Inflammatory macrophage (primary cell): ENCODE data around the gene ARL16.

Source experiments
- DNase-seq, 2 donors: peaks; one replicate each; pipeline ENCODE4 v3.0.0-alpha.2; 2020 to 2022

ARL16 gene

DNA sequence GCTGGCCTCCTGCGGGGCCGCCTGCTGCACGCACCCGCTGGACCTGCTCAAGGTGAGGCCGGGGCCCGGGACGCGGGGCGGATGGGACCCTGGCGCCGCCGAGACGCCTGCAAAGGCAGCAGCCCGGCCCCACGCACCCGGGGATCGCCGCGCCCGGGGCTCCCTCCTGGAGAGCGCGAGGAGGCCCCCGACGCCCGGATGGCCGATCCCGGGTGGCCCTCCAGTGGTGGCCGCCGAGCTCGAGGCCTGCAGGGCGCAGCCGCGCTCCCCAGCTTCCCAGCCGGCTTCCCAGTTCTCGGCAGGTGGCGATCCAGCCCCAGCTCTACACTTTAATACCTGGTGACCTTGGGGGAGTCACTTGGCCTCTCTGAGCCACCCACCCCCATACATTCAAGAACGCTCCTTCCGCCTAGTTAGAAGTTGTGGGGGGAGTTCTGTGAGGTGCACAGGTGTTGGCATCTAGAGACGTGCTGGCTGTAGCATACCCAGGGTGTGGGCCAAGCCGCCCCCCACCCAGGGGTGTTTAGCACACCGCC is 28.9 kb upstream of the ARL16 start:
- DNase-seq, result peak in 1 of 2 donors; percentile 31

DNA sequence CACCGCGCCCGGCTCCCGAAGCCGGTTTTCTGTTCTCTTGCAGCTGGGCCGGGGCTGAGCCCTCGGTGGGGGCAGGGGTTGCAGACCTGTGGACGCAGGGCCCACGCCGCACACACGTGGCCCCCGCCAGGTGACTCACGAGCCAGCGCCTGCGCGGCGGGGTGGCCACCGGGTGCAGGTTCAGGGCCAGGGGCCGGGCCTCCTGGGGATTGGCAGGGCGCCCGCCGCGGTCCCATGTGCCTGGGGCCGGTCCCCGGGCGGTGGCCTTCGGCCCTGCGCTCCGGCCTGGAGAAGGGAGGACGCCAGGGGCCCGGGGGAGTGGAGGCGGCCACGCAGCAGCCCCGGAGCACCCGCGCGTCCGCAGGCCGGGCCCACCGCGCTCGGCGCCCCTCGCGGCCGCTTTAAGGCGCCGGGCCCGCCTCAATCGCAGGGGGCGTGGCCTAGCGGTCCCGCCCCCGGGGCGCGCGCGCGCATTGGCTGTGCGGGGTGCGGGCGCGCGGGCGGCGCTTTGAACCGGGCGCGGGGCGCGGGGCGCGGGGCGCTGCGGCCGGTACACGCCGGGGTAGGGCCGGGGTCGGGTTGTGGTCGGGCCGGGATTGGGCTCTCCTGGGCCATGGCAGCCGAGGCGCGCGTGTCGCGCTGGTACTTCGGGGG is 28.3 kb upstream of the ARL16 start, which contains the start of gene SLC25A10:
Gene SLC25A10, plus strand, starts transcription at position 471 of the 654 bp plus-strand sequence. Its CDS starts 143 bp downstream, at position 614.
- DNase-seq, result peak; percentile 66 to 84

DNA sequence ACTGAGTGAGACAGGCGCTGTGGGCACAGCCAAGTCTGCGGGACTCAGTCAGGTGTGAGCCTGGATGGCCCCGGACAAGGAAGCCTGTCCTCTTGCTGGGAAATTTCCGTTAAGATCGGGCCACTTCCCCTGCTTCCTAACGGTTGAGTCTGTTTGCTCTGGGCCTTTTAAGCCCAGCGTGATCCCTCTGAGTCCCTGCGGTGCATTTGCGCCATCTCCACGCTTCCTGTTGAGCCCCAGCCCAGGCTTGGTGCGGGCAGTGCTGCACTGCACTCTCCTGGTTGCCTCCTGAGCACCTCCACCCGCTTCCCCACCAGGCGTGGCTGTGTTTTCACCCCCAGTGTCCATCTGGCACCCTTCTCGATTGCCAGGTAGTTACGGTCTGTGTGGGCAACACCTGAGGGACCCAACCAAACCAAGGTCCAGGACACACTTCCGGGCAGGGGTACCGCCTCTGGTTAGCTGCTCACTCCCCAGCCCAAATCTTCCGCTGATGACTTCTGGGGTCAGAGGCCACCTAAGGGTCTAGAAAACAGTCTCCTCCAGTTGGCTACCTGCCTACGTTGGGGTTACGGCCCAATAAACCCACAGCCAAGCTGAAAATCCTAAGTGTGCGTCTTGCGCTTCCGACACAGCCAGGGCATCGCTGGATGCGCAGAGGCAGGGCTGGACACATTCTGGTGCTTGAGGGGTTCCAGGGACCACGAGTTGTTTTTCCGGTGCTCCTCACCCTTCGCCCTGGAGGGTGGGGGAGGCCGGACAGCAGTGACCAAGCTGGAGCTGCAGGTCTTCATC is 27.1 kb upstream of the ARL16 start:
- peak; percentile 56 to 58 for DNase-seq

DNA sequence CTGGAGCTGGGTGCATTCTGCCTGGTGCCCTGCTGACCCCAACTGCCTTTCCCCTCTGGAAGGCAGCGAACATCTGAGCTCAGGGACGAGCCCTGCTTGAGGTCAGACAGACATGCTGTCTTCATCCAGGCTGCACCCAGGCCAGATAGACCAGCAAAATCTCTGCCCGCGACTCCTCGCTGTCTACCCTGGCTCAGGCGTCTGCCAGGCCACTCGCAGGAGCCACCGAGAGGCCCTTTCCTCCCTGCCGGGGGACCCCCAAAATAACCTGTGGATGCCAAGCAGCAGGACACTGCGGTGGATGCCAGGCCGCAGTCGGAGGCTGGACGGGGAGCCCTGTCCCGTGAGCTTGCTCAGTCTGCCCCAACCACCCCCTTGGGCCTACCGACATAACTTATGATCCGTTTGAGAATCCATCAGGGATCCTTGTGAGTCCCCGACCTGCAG is 25.2 kb upstream of the ARL16 start:
- DNase-seq, result no peak

DNA sequence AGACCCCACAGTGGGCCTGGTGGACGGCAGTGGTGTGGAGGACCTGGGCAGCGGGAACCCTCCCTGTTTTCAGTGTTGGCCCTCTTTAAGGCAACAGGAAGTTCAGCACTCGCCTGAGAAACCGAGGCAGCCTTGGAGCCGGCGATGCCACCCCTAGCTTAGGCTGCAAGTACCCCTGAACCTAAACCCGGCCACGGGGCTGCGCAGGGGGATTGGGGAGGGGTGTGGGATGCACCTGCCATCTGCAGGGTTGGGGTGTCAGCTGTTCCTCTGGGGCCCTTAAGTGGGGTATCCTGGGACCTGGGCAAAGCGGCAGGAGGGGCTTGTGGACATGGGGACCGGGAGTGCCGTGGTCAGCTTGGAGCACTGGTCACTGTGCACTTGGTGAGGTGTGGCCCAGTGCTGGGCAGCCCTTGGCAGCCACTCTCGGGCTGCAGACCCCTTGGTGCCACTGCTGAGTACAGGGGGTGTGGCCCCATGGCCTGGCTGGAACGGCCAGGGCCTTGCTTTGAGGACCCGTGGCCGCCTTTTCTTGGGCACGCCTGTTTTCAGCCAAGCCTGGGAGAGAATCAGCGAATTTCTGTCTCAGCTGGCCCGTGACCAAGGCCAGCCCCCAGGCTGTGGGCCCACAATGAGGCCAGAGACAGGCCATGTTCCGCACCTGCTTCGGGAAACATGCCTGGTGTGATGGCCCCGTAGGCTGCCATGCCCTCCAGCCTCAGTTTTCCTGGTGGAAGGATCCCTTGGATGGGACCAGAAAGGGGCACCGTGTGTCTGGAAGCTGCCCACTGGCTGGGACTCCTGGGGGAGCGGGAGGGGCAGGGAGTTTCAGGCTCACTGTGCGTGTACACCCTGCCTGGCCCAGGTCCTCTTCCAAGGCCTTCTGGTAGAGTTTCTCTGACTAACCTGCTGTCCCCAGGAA is 24.4 kb upstream of the ARL16 start:
- no peak for DNase-seq

DNA sequence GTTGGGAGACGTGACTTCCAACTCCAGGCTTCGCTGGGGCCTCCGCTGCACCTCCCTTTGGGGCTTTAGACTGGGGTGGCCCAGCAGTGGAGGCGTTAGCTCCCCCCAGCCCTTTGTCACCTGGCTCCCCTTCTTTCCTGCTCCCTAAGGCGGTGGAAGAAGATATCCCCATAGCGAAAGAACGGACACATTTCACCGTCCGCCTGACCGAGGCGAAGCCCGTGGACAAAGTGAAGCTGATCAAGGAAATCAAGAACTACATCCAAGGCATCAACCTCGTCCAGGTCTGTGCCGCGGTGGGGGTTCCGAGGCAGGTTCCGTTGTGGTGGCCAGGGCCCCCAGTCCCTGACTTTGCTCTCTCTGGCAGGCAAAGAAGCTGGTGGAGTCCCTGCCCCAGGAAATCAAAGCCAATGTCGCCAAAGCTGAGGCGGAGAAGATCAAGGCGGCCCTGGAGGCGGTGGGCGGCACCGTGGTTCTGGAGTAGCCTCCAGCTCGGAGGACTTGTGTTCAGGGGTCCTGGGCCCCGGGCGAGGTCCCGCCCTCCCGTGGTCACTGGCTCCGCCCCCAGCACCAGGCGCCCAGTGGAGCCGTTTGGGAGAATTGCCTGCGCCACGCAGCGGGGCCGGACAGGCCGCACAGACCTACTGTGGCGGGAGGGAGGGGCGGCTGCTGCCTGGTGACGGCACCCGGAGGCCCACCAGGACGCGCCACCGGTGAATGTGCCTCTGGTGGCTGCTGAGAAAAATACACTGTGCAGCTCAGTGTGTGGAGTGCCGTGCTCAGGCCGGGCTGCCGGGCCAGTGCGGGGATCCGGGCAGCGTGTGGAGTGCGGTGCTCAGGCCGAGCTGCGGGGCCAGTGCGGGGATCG is 23.4 kb upstream of the ARL16 start:
- DNase-seq, result no peak

DNA sequence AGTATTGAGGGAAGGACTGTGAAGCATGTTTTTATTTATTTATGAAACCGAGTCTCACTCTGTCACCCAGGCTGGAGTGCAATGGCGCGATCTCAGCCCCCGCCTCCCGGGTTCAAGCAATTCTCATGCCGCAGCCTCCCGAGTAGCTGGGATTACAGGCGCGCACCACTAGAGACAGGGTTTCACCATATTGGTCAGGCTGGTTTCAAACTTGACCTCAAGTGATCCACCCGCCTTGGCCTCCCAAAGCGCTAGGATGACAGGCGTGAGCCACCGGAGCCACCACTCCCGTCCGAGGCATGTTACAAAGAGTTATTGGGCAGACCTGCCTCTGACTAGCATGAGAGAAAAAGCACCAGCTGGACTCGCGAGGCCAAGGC is 22.6 kb upstream of the ARL16 start:
- DNase-seq, result no peak

DNA sequence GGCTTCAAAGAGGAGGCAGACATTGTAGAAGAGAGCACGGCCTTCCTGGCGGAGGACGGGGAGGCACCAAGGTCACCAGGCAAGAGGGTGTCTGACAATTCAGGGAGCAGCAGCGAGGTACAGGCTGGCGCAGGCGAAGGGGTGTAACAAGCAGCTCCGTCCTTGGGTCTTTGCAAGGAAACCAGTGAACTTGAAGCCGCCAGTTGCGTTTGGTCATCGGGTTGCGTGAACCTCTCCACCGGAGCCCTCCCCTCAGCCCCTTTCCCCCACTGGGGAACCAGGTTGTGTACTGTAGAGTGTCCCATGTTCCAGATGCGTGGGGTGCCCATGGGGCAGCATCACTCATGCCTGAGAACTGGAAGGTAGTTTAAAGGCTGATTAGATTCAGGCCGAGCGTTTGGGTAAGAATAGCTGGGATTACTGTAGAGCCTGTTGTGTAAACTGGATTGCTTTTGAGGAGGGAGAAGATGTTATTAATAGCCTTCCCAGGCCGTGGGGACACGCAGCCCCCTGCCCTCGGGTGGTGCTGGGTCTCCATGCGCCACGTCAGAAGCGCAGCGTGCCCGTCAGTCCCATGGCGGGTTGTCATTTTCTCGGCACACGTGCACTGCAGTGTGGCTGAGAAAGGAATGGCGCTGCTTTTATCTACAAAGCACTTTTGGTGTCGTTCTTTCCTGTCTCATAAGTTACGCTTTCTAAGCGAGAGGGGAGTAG is 22.1 kb upstream of the ARL16 start:
- no peak for DNase-seq

DNA sequence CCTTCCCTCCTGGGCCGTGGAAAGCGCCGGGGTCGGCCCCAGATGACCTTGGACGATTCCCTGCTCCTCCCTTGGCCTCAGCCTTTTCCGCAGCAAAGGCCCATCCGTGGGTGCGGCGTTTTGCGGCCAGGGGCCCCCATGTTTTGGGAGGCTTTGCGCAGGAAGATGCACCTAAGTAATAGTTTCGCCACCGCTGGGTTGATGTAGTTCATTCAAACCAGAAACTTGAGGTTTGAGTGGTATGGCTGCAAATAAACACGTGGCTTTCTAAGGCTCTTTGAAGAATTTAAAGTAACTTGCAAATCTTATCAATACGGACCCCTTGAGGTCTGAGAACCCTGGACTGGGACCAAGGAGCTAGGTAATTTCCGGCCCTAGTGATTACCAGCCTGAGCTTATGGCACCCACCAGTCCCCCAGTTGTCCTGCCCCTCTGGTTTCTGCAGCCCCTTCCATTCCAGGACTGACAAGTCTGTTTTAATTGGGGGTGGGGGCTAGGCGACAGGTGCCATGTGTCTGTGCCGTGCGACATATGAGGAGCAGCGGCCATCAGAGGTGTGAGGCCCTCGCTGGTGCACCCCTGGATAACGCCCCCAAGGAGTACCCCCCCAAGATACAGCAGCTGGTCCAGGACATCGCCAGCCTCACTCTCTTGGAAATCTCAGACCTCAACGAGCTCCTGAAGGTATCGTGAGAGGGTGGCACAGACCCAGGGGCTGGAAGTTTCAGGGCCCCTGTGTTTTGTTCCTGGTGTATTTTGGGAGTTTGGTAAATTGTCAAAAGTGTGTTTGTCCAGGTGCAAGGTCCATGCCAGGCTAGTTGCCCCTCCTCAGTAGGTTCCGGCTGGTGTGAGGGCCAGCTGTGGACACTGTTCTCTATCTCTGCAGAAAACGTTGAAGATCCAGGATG is 20.4 kb upstream of the ARL16 start:
- no peak for DNase-seq

DNA sequence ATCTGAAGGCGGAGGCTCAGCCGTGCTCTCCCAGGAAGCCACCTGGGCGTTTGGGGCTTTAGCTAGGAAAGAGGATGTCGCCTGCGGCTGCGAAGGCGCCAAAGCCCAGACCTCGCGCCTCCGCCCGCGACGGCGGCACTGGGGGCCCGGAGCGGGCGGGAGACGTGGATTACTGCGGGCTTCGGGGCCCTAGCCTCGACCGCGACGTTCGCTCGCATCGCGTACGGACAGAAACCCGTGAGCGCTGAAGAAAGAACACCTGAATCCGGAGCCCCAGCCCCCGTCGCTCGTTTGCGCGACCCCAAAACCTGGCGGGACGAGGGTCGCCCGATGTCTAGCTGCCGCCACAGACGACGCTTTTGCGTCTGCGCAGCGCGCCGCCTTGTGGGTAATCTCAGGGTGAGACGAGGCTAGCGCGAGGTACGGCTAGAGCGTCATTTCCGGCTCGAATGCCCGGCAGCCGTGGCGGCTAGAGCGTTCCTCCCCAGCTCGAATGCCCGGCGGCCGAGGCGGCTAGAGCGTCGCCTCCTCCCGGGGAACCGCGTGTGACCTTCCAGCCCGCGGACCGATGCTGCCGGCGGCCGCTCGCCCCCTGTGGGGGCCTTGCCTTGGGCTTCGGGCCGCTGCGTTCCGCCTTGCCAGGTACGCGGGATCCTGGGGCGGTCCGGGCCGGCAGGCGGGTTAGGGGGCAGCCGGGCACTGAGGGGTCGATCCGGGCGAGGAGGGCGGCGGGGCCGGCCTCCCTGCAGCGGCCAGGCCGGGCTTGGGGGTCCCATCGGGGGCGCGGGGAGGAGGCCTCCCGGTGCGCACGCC is 19.5 kb upstream of the ARL16 start, which contains the start of gene MRPL12:
Gene MRPL12, plus strand, starts transcription at position 434 of the 813 bp plus-strand sequence. Its CDS starts 135 bp downstream, at position 569.
- peak; percentile 93 to 95 for DNase-seq

DNA sequence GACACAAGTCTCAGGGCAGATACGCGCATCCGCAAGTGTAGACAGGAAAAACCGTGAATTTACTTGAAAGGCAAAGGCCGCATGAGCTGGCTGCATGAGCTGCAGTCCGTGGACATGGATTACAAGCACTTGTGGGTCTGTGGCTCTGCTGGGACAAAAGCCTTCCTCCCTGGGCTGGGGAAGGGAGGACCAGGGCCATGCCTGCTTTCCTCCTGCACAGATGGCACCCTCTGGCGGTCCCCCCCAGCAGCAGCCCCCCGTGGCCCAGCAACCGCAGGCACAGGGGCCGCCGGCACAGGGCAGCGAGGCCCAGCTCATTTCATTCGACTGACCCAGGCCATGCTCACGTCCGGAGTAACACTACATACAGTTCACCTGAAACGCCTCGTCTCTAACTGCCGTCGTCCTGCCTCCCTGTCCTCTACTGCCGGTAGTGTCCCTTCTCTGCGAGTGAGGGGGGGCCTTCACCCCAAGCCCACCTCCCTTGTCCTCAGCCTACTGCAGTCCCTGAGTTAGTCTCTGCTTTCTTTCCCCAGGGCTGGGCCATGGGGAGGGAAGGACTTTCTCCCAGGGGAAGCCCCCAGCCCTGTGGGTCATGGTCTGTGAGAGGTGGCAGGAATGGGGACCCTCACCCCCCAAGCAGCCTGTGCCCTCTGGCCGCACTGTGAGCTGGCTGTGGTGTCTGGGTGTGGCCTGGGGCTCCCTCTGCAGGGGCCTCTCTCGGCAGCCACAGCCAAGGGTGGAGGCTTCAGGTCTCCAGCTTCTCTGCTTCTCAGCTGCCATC is 17.9 kb upstream of the ARL16 start:
- no peak for DNase-seq

DNA sequence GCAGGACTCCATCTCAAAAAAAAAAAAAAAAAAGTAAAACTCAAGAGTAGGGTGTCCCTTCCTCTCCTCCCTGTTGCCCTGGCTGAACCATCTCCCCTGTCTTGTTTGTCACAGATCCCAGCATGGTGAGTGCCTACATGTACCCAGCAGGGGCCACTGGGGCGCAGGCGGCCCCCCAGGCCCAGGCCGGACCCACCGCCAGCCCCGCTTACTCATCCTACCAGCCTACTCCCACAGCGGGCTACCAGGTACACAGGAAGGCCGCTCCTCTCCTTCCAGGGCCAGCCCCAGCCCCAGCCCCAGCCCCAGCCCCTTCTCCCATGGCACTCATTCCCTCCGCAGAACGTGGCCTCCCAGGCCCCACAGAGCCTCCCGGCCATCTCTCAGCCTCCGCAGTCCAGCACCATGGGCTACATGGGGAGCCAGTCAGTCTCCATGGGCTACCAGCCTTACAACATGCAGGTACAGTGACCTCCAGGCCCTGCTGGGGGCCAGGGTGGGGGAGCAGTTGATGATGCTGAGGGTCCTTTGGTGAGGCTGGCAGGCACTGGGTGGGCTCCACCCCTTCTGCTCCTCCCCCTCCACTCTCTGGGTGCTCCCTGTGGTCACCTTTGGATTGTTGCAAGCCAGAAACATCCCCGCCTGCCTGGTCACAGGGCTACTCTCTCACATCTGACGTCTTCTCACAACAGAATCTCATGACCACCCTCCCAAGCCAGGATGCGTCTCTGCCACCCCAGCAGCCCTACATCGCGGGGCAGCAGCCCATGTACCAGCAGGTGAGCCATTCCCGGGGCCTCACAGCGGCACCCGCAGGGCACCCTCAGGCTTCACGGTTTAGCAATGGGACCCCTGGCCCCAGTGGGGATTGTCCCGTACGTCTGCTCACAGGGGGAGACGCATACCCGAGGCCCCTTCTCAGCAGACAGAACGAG is 17.0 kb upstream of the ARL16 start:
- no peak for DNase-seq

DNA sequence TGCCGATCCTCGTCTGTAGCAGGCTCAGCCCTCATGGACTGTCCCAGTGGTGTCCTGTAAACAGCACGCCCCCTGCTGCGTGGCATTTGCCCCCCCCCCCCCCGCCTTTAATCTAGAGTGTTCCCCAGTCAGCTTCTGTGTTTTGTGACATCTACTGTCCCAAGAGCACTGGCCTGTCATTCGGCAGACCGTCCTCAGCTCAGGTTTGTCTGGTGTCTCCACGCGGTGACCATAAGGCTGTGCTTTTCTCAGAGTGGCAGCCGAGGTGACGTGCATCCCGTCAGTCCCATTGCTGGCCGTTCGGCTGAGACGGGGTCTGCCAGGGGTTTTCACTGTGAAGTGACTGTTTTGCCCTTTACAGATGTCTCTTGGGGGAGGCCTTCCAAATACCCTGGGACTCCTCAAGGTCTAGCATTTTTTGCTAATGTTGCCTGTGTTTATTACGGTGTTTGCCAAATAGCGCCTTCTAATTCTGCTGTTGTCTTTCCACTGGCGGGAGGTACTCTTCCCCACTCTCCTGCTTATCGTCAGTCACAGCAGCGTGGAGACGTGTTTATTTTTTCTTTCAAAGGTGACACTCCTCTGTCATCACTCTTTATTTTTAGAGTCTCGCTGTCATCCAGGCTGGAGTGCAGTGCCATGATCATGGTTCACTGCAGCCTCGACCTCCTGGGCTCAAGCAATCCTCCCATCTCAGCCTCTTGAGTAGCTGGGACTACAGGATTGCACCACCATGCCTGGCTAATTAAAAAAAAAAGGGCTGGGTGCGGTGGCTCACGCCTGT is 13.9 kb upstream of the ARL16 start:
- no peak for DNase-seq

DNA sequence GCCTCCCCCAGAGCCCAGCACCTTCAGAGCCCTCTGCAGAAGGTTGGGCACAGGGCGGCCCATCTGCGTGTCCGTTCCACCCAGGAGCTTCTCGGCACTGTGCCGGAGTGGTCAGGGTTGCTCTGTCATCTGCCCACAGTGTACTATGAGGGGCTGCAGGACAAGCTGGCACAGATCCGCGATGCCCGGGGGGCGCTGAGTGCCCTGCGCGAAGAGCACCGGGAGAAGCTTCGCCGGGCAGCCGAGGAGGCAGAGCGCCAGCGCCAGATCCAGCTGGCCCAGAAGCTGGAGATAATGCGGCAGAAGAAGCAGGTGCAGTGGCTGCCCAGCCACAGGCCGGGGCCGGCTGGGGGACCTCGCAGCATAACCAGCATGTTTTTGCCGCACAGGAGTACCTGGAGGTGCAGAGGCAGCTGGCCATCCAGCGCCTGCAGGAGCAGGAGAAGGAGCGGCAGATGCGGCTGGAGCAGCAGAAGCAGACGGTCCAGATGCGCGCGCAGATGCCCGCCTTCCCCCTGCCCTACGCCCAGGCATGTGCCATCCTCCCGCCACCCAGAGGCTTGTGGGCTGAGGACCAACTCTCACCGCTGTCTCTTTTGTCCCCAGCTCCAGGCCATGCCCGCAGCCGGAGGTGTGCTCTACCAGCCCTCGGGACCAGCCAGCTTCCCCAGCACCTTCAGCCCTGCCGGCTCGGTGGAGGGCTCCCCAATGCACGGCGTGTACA is 12.8 kb upstream of the ARL16 start:
- DNase-seq, result no peak

DNA sequence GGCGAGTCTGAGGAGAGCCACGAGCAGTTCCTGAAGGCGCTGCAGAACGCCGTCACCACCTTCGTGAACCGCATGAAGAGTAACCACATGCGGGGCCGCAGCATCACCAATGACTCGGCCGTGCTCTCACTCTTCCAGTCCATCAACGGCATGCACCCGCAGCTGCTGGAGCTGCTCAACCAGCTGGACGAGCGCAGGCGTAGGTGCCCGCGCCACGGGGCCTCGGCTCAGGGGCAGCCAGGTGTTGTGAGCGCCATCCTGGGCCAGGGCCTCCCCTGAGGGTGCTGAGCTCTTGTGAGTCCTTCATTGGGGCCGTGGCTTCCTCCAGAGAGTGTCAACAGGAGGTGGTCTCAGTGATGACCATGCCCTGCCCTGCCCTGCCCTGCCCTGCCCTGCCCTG is 12.2 kb upstream of the ARL16 start:
- no peak for DNase-seq
